Progenitor cell of endocrine pancreas (in vitro differentiated cells): Measurements from ENCODE around the gene RNF114. TPM values are rescaled to one million over a fixed set of nuclear protein-coding genes. Genes with fewer than 3 reads are reported as not detected.
A peak's percentile ranks its signal among the peaks of the same experiment; 100 is the strongest.

ENCODE experiments used
- DNase-seq: peaks from one replicate; pipeline ENCODE4 v3.0.0; 2021; ENCODE audit warnings: low spot score; ENCODE audit not compliant: unreplicated experiment
- H3K27ac Mint-ChIP-seq: 2 replicates; pipeline ENCODE4 v1.8.0; 2021; ENCODE audit warnings: mild to moderate bottlenecking, moderate library complexity, mixed read lengths
- H3K27me3 Mint-ChIP-seq: 2 replicates; pipeline ENCODE4 v1.8.0; 2021; ENCODE audit warnings: mixed read lengths
- H3K36me3 Mint-ChIP-seq: 2 replicates; pipeline ENCODE4 v1.8.0; 2022; ENCODE audit warnings: mixed read lengths; ENCODE audit not compliant: insufficient read depth
- H3K4me1 Mint-ChIP-seq: 2 replicates; pipeline ENCODE4 v1.8.0; 2021; ENCODE audit warnings: low read depth, mixed read lengths
- H3K4me3 Mint-ChIP-seq: 2 replicates; pipeline ENCODE4 v1.8.0; 2021; ENCODE audit warnings: low read depth, mild to moderate bottlenecking, moderate library complexity, mixed read lengths
- H3K9me3 Mint-ChIP-seq: 2 replicates; pipeline ENCODE4 v1.8.0; 2021; ENCODE audit warnings: low read depth, mixed read lengths
- total RNA-seq: library from RNA; stranded (reverse); gene quantifications from 2 replicates; pipeline ENCODE4 v1.2.1, GENCODE V29; 2021
- TF ChIP-seq, protein P1 (sequence below): fragments of 200-600 bp; sonication (generic); IDR thresholded peaks from one replicate; pipeline ENCODE4 v1.5.0; 2021; ENCODE audit warnings: antibody characterized with exemption, mild to moderate bottlenecking; ENCODE audit not compliant: unreplicated experiment

RNF114 gene
- total RNA-seq, 1 donor from 2014 or later = 56.6 TPM

DNA sequence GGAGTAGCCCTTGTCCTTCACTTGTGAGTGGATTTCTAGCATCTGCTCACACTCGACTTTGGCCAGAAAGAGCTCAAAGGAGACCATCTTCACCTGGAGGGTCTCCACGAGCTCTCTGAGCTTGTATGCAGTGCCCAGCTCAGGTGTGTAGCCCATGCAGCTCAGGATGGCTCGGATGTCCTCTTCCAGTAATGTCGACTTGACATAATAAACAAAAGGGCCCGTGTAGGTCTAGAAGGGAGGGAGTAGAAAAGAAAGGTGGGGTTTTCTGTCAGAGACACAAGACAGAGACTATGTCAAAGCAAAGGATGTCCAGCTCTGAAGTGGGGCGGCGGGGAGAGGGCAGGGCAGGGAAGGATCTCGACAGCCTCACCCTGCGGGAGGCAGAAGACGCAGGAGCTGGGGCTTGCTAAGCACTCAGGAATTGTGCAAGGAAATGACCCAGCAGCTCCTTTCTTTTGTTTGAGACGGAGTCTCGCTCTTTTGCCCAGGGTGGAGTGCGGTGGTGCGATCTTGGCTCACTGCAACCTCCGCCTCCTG, 29.5 kb upstream of the RNF114 start:
- no peak overlapping the region for H3K27ac Mint-ChIP-seq
- peaks cover 10% of the 10 kb centered on the region for H3K36me3 Mint-ChIP-seq
- H3K4me1 Mint-ChIP-seq = peaks cover 2% of the 10 kb centered on the region
- H3K4me3 Mint-ChIP-seq = no peak overlapping the region
- no peaks in the 10 kb centered on the region for H3K27me3 Mint-ChIP-seq
- DNase-seq = no peak
- TF ChIP-seq, protein P1, sequence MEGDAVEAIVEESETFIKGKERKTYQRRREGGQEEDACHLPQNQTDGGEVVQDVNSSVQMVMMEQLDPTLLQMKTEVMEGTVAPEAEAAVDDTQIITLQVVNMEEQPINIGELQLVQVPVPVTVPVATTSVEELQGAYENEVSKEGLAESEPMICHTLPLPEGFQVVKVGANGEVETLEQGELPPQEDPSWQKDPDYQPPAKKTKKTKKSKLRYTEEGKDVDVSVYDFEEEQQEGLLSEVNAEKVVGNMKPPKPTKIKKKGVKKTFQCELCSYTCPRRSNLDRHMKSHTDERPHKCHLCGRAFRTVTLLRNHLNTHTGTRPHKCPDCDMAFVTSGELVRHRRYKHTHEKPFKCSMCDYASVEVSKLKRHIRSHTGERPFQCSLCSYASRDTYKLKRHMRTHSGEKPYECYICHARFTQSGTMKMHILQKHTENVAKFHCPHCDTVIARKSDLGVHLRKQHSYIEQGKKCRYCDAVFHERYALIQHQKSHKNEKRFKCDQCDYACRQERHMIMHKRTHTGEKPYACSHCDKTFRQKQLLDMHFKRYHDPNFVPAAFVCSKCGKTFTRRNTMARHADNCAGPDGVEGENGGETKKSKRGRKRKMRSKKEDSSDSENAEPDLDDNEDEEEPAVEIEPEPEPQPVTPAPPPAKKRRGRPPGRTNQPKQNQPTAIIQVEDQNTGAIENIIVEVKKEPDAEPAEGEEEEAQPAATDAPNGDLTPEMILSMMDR = no peak
- no peaks in the 10 kb centered on the region for H3K9me3 Mint-ChIP-seq

DNA sequence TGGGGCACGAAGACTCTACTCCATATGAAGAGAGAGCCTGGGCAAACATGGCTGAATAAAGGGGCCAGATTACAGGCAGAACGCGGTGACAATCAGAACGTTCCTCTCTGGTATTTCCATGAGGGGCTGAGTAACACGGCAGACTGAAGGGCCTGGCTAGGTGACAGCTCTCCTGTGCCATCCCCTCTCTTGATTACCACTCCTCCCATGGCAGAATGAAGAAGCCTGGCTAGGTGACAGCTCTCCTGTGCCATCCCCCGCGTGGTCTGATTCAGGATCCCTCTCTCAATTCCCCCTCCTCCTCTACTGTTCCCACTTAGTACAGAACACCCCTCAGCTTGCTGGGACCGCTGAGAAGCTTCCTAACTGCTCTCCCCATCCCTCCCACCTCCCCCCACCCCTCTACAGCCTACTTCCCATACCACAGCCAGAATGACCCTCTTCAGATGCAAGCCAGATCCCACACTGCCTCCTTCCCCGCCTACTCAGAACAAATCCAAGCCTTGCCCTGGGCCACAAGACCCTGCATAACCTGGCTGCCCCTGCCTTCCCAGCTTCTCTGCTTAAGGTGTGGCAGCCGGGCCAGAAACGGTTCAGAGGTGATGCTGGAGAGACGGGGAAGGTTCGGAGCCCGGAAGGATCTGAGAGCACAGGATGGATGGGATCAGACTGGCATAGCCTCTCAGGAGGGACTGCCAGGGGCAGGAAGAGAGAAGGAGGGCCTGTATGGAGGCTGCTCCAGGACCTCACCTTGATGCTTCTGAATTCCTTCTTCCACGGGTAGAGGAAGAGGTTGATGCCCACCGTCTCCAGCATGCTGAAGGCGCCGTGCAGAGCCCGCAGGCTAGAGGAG, 28.6 kb upstream of the RNF114 start:
- TF ChIP-seq, protein P1 = no peak
- H3K4me3 Mint-ChIP-seq = no peak overlapping the region
- H3K36me3 Mint-ChIP-seq = peaks cover 9% of the 10 kb centered on the region
- peaks cover 2% of the 10 kb centered on the region for H3K4me1 Mint-ChIP-seq
- no peaks in the 10 kb centered on the region for H3K9me3 Mint-ChIP-seq
- peak overlapping the region; percentile 56 for H3K27ac Mint-ChIP-seq
- H3K27me3 Mint-ChIP-seq = no peaks in the 10 kb centered on the region
- DNase-seq = no peak

DNA sequence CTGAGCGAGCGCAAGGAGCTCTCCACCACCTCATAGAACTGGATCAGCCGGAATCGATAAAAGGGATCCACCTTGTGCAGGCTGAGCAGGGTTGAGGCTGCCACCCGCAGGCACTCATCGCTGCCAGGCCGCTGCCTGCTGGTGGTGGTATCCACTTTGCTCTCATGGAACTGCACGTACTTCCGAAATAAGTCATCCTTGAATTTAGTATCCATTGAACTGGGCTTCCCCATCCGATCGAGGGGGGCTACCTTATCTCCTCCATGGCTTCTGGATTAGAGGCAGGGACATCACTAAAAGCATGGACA, 28.0 kb upstream of the RNF114 start:
- Mint-ChIP-seq H3K27ac (no peak overlapping the region), H3K4me1 (peaks cover 2% of the 10 kb centered on the region), H3K9me3 (no peaks in the 10 kb centered on the region), H3K4me3 (no peak overlapping the region), H3K36me3 (peaks cover 8% of the 10 kb centered on the region), H3K27me3 (no peaks in the 10 kb centered on the region)
- no peak for DNase-seq
- TF ChIP-seq, protein P1 = no peak

DNA sequence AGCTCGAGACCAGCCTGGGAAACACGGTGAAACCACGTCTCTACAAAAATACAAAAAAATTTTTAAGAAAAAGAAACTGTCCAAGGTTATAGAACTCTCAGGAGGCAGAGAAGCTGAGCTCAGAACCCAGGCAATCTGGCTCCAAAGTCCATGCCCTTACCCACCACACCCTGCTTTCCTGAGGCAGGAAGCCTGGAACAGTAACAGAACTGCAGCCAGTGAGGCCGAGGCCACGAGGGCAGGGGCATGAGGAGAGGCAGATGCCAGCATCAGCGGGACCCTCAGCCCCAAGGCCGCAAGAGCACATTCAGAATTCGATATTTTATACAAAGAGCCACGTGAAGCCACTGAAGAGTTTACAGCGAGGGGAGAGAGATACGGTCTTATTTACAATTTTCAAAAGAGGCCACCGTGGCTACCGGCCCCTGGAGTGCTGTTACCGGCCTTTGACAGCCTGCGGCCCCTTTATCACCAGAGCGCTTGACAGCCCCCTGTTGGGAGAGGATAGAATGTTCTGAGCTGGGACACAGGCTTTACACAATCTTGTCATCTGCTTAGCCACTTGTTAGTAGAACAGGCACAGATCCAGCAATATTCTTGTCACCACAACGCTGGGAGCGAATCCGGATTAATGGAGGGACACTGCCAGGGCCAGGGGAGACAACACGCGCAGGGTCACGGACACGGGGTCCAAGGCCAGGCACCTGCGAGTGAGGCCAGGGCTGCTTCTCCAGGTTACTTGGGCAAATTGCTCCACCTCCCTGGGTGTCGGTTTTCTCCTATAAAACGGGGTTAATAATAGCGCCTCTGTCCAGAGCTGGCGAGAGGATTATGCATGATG, 26.5 kb upstream of the RNF114 start:
- no peaks in the 10 kb centered on the region for H3K9me3 Mint-ChIP-seq

DNA sequence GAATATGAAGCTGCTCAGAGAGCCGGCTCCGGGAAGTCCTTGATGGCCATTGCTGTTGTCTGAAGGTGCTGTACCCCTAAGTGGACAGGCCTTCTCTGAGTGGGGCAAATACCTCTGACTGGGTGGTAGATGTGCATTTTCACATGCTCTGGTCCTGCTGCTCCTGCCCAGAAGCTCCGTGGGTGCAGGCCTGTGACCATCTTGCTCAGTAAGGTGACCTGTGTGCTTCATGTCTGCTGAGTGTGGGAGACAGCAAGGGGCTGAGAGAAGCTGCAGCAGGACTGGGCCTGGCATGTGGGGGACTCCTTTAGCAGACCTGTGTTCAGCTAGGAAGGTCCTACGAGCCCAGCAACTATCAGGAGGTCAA, 25.9 kb upstream of the RNF114 start:
- no peak overlapping the region for H3K4me3 Mint-ChIP-seq
- peaks cover 14% of the 10 kb centered on the region for H3K4me1 Mint-ChIP-seq
- H3K36me3 Mint-ChIP-seq = peaks cover 5% of the 10 kb centered on the region
- H3K9me3 Mint-ChIP-seq = no peaks in the 10 kb centered on the region
- DNase-seq = no peak
- H3K27me3 Mint-ChIP-seq = no peaks in the 10 kb centered on the region
- H3K27ac Mint-ChIP-seq = peak overlapping the region; percentile 27
- TF ChIP-seq, protein P1 = no peak

More for the DNA sequence above, 26.5 kb upstream of the RNF114 start:
- Mint-ChIP-seq H3K27ac (peak overlapping the region; percentile 46), H3K27me3 (no peaks in the 10 kb centered on the region), H3K36me3 (peaks cover 8% of the 10 kb centered on the region), H3K4me1 (peaks cover 13% of the 10 kb centered on the region), H3K4me3 (no peak overlapping the region)
- no peak for DNase-seq
- TF ChIP-seq, protein P1 = peak; percentile 45
